Measurements from ENCODE around the gene PPIC. TPM values are rescaled to one million over a fixed set of nuclear protein-coding genes. Genes with fewer than 3 reads are reported as not detected.

PPIC gene
- 15.8 and 19.9 TPM in 2 replicates for total RNA-seq

GRCh38 chr5:123036391-123037103 is at the start of gene PPIC:
PPIC (minus strand) TSS chr5:123036725; CDS start chr5:123036625, 100 bp downstream.

Small RNAs within 50 kb of the gene (small RNA-seq; reads per million reads assigned to genes)
- gene RN7SL689P (not detected), gene RN7SL711P (not detected)

Other genes starting within 250 kb of the PPIC start
- gene SNX24, start 191.1 kb downstream of the PPIC start, total RNA-seq, result 16.9 and 19.7 TPM in 2 replicates
- gene PRDM6, start 52.5 kb upstream of the PPIC start, total RNA-seq, result 0.20 and 0.37 TPM in 2 replicates

Data from subcutaneous preadipocyte (primary cell).